Measurements from ENCODE around the gene DLGAP1.
"Not testable (repeated sequence)": the region's sequence is repeated elsewhere in the genome, so short reads cannot be mapped to it uniquely, and the experiment has no call there.

Gene DLGAP1

GRCh38 chr18:4455113-4455811 is at the start of gene DLGAP1:
TSS of gene DLGAP1 (minus strand) at chr18:4455307.
- DNase-seq, result no peak

- not testable (repeated sequence) for DNase-seq
Observed at GRCh38 chr18:4494703-4495284, 39.7 kb upstream of the DLGAP1 start.

- DNase-seq, result no peak
Observed at GRCh38 chr18:4468511-4468910, 13.4 kb upstream of the DLGAP1 start.

GRCh38 chr18:4454537-4455112 is 482 bp downstream of the DLGAP1 start:
- no peak for DNase-seq

- no peak for DNase-seq
Observed at GRCh38 chr18:4453874-4454536, 1.1 kb downstream of the DLGAP1 start.

GRCh38 chr18:4453567-4453873 is 1.6 kb downstream of the DLGAP1 start:
- DNase-seq, result no peak

GRCh38 chr18:4450065-4450658 is 4.9 kb downstream of the DLGAP1 start:
- no peak for DNase-seq

- DNase-seq, result no peak
Observed at GRCh38 chr18:4445902-4446301, 9.2 kb downstream of the DLGAP1 start.

GRCh38 chr18:4444306-4444705 is 10.8 kb downstream of the DLGAP1 start:
- no peak for DNase-seq

- no peak for DNase-seq
Observed at GRCh38 chr18:4441098-4441497, 14.0 kb downstream of the DLGAP1 start.

GRCh38 chr18:4438938-4439337 is 16.2 kb downstream of the DLGAP1 start:
- DNase-seq, result no peak

GRCh38 chr18:4433717-4434116 is 21.4 kb downstream of the DLGAP1 start:
- no peak for DNase-seq

GRCh38 chr18:4430836-4431235 is 24.3 kb downstream of the DLGAP1 start:
- no peak for DNase-seq

GRCh38 chr18:4417714-4418113 is 37.4 kb downstream of the DLGAP1 start:
- DNase-seq, result no peak

GRCh38 chr18:4416976-4417375 is 38.1 kb downstream of the DLGAP1 start:
- DNase-seq, result no peak

GRCh38 chr18:4412286-4412685 is 42.8 kb downstream of the DLGAP1 start:
- no peak for DNase-seq

- no peak for DNase-seq
Observed at GRCh38 chr18:4406856-4407255, 48.3 kb downstream of the DLGAP1 start.

- no peak for DNase-seq
Observed at GRCh38 chr18:4405965-4406364, 49.1 kb downstream of the DLGAP1 start.

GRCh38 chr18:4403836-4404235 is 51.3 kb downstream of the DLGAP1 start:
- DNase-seq, result no peak

GRCh38 chr18:4400911-4401310 is 54.2 kb downstream of the DLGAP1 start:
- no peak for DNase-seq

- no peak for DNase-seq
Observed at GRCh38 chr18:4399929-4400328, 55.2 kb downstream of the DLGAP1 start.

- DNase-seq, result no peak
Observed at GRCh38 chr18:4394700-4395099, 60.4 kb downstream of the DLGAP1 start.

GRCh38 chr18:4391859-4392258 is 63.2 kb downstream of the DLGAP1 start:
- DNase-seq, result no peak

- DNase-seq, result no peak
Observed at GRCh38 chr18:4385876-4386275, 69.2 kb downstream of the DLGAP1 start.
